Fibroblast of skin of left quadriceps (primary cell): ENCODE measurements around the gene LOXL3.

Source experiments
- DNase-seq, 2 experiments: peaks; one replicate each; pipeline ENCODE4 v3.0.0-alpha.2; 2013; ENCODE audit warnings: low read depth in 2 of 2

The LOXL3 gene, protein sequence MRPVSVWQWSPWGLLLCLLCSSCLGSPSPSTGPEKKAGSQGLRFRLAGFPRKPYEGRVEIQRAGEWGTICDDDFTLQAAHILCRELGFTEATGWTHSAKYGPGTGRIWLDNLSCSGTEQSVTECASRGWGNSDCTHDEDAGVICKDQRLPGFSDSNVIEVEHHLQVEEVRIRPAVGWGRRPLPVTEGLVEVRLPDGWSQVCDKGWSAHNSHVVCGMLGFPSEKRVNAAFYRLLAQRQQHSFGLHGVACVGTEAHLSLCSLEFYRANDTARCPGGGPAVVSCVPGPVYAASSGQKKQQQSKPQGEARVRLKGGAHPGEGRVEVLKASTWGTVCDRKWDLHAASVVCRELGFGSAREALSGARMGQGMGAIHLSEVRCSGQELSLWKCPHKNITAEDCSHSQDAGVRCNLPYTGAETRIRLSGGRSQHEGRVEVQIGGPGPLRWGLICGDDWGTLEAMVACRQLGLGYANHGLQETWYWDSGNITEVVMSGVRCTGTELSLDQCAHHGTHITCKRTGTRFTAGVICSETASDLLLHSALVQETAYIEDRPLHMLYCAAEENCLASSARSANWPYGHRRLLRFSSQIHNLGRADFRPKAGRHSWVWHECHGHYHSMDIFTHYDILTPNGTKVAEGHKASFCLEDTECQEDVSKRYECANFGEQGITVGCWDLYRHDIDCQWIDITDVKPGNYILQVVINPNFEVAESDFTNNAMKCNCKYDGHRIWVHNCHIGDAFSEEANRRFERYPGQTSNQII

DNA sequence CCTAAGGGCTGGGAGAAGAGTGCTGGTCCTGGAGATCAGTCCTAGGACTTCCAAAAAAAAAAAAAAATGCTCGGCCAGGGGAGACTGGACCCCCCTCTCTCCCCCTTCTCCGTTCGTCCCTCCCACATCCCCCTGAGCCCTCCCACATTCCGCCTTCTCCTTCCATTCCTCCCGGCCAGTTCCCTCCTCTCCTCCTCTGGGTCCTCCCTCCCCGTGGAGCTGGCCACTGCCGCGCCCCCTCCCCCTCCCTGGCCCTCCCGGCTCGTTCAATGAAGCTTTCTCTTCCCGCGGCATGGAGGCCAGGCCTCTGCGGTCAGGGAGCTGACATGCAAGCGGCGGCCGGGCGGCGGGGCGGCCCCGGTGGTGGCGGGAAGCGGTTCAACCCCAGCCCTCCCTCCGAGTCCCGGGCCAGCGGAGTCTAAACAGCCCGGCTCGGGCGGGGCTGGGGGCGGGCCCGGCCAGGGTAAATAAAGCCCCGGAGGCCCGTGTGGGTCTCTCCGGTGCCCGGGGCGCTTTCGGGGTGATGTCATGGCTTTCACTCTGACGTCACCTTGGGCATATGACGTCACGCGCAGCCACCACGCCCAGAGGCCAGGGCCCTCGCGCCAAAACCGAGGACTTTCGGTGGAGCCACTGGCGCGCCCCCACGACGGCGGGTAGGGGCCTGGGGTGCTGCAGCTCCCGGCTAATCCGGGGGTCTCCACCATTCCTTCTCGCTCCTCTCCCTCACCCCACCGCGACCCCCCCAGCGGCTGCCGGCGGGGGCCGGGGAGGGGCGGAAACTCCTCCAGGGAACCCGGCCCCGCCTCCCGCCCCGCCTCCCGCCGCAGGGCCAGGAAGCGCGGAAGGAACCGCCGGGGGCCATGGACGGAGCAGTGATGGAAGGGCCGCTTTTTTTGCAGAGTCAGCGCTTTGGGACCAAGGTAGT, at the start of gene LOXL3, which contains the start of gene DOK1:
TSS of gene LOXL3 (minus strand) at position 51 of the 928 bp plus-strand sequence. CDS start 1,308 bp downstream, outside the sequence.
TSS of gene DOK1 (plus strand) at position 829 of the 928 bp plus-strand sequence. CDS start at position 864, 35 bp downstream.
- DNase-seq = peak; percentile 85

DNA sequence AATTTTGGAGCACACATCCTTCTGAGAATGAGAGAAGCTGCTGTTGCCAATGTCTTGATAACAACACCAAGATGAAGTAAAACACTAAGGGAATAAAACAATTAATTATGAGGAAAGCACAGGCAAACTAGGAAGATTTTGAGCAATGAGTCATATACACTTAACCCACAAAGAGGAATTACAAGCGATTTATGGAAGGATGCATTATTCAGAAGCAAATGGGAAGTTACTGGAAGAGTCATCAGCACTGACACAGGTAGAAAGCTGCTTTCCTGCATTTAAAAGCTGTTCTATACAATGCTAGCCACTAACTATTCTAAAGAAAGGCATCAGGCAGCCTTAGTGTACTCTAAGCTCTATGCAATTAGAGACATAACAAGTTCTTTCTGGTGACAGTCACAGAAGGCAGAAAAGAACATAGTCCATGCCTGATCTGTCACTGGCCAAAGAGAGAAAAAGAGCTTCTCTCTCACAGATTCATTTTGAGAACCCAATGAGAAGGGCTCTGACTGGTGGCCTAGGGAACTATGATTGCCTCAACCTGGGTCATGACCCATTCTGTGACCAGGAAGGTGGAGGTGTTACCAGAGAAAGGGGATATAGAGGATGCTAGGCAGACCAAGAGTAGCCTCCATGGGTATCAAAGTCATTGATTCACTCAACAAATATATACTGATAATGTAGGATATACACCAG, 49.0 kb upstream of the LOXL3 start:
- DNase-seq = peak; percentile 42 to 44

GRCh38 chr2:74599676-74600075, 45.9 kb upstream of the LOXL3 start:
- DNase-seq = no peak

DNA sequence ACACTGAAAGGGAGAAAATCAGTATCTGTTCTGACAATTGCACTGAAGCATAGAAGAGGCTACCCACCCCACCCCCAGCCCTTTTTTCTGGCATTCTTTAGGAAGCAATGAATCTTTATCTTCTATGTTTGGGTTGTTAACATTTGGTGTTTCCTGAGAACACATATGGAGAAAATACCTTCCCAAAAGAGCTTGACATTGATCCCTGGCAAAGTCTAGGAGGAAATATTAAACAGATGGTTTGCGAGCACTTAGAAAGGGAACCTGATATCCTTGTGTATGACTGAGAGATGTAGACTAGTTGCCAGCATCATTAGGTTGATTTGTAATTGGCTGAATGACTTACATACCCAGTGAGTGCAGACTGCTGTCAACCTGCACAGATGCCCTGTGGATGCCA, 43.7 kb upstream of the LOXL3 start:
- no peak for DNase-seq

DNA sequence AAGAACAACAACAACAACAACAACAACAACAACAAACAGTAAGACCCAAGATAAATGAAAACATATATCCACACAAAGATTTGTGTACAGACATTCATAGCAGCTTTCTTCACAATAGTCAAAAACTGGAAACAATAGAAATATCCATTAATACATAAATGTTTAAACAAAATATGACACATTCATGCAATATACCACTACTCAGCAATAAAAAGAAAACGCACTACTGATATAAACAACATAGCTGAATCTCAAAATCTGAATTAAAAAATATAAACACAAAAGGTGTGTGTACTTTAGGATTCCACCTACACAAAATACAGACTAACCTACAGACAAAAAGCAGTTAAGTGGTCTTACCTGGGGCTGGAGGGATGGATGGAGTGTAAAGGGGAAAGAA, 42.8 kb upstream of the LOXL3 start:
- DNase-seq = no peak

DNA sequence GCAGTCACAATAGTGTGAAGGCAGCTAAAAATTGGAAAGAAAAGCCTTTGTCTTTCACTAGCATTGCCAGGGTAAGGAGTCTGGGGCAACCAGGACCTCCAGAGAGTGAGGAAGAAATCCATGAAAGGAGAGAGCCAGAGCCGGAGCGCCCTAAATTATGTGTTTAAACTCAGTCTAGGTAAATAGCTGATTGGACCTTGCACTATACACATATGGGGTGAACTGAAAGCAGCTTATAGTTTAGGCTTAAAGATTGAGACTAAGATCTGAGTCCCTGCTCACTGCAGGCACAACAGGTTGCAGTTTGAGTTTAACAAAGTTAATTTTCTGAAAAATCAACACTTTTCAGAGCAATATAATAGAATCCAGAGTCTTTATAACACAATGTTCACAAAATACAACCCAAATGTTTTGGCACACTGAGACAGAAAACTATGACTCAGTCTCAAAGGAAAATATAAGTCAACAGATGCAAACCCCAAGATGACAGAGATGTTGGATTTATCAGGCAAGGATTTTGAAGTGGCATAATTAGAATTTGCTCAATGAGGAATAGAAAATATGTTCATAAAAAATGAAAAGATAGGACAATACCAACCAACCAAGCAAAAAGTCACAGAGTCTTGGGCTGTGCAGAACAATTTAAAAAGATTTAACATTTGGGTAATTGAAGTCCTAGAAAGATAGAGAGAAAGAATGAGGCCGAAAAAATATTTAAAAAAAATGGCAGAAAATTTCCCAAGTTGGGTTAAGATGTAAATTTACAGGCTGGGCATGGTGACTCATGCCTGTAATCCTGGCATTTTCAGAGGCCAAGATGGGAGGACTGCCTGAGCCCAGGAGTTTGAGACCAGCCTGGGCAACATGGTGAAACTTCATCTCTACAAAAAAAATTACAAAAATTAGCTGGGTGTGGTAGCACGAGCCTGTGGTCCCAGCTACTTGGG, 40.4 kb upstream of the LOXL3 start:
- DNase-seq = no peak

GRCh38 chr2:74588664-74589063, 34.9 kb upstream of the LOXL3 start:
- no peak for DNase-seq

- DNase-seq = peak in 1 of 2 experiments; percentile 52
Observed at GRCh38 chr2:74587664-74588277, 34.0 kb upstream of the LOXL3 start.

GRCh38 chr2:74585406-74586185, 31.9 kb upstream of the LOXL3 start:
- DNase-seq = no peak

- no peak for DNase-seq
Observed at GRCh38 chr2:74584088-74584645, 30.4 kb upstream of the LOXL3 start.

- peak in 1 of 2 experiments; percentile 45 for DNase-seq
Observed at GRCh38 chr2:74583504-74583903, 29.8 kb upstream of the LOXL3 start.

DNA sequence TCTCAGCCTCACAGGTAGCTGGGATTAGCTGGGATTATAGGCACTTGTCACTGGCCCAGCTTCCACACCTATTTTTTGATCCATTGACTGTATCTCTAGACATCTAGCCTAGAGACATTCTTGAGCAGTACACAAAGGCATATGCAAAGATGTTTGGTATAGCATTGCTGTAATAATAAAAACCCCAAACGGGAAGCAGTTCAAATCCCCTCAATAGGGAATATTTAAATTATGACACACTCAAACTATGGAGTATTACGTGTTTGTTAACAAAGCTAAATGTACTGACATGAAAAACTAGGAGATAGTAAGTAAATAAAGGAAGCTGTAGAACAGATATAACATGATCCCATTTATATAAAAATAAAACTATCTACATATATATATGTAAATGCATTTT, 28.4 kb upstream of the LOXL3 start:
- DNase-seq = no peak

DNA sequence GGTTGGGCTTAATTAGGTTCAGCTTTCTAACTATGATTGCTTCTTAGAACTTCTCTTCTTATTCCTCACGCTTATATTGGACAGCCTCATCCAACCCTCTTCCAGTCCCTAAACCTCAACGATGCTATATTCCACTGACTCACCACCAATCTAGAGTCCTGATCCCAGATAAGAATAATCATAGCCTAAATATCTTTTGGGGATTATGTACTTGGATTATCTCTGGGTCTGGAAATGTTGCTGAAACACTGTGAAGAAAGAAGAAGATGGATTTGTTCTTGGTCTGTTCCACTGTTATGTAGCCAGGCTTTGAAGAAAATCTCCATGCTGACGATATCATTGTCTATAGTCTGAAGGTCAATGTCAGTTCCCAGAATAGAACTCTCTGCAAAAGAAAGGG, 27.7 kb upstream of the LOXL3 start:
- no peak for DNase-seq

DNA sequence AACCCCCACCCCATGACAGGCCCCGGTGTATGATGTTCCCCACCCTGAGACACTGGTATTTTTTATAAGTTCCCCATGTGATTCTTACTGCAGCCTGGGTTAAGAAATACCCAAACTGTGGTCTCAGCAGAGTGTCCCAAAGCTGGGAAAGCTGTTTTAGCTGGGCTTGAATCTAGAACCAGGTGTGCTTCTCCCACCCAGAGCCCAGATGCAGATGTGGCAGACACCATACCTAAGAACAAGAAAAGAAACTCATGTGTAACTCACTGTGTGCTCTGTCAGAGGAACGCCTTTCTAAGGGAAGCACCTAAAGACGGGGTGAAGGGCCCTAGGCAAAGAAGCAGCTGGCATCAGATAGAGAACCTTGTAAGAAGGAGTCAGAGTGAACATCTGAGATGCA, 24.7 kb upstream of the LOXL3 start:
- DNase-seq = no peak

- DNase-seq = no peak
Observed at GRCh38 chr2:74577448-74577847, 23.7 kb upstream of the LOXL3 start.

DNA sequence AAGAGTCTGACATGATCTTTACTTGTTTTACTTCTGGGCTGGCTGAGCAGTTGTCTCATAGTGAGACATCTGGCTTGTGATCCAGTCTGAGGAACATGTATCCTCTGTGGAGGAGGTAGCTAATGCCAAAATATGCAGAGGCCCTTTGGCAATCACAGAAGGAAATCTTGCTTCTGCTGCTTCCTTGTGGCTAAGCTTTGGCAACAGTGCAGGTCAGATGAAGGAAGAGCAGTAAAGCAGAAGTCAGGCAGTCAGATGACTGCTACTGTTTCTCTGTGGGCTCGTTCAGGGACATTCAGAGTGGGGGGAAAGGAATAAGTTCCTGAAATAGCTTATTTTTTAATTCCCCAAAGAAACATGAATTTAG, 23.1 kb upstream of the LOXL3 start:
- peak; percentile 76 to 78 for DNase-seq

- peak; percentile 74 to 76 for DNase-seq
Observed at GRCh38 chr2:74576211-74576862, 22.6 kb upstream of the LOXL3 start.

- DNase-seq = no peak
Observed at GRCh38 chr2:74575320-74575719, 21.6 kb upstream of the LOXL3 start.
